KBM-7 (cell line): ENCODE data around the gene PCYT2.

Experiments used
- DNase-seq: peaks from one replicate; pipeline ENCODE4 v3.0.0-alpha.2; 2015
- in situ Hi-C: fragments of 300-500 bp; cut with MboI; formaldehyde crosslinking; loops from 2 replicates; pipeline ENCODE4 v1.14.3; 2020; ENCODE audit warnings: low sequenced_read_pairs, low pct_unique_long_range_greater_than_20kb, mixed read lengths

The PCYT2 gene

DNA sequence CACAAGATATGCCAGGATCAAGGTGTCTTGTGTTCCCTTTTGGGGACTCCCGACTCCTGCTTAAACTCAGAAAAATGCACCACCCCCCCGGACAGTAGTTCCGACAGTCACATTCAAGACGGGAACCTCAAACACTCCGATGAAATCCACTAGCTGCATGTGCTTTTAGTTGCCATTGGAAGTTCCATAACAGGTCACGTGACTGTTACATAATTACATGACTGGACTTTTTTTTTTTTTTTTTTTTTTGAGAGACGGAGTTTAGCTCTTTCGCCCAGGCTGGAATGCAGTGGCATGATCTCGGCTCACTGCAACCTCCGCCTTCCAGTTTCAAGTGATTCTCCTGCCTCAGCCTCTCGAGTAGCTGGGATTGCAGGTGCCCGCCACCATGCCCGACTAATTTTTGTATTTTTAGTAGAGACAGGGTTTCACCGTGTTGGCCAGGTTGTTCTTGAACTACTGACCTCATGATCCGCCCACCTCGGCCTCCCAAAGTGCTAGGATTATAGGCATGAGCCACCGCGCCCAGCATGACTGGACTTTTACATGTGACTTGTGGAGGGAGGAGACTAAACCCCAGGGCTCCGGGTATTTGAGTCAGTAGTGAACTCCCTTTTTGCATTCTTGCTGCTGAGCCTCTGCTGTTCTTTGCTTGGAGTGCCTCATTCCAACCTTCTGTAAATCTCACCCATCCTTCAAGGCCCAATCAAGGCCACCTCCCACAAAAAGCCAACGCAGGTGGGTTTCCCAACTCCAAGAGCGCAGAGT is 5.2 kb upstream of the PCYT2 start:
- in situ Hi-C loops = no loop called here

DNA sequence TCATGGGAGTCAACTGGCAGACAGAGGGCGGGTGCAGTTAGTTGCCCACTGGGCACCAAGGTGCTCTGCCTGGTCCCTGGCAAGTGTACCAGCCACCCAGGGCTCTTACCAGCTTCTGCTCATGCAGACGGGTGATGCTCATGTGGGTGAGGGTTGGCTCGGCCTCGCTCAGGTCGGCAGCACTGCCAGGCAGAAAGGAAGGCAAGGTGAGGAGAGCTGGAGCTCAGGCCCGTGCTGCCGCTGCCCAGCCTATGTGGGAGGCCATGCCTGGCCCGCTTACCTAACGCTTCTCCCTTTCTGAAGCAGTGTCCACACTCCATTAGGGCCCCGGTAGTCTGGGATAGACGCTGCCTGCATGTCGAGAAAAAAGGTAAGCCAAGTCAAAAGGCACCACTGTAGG is 4.1 kb upstream of the PCYT2 start:
- no peak for DNase-seq
- in situ Hi-C loops = no loop called here

More for the DNA sequence above, 5.2 kb upstream of the PCYT2 start:
- DNase-seq = no peak

DNA sequence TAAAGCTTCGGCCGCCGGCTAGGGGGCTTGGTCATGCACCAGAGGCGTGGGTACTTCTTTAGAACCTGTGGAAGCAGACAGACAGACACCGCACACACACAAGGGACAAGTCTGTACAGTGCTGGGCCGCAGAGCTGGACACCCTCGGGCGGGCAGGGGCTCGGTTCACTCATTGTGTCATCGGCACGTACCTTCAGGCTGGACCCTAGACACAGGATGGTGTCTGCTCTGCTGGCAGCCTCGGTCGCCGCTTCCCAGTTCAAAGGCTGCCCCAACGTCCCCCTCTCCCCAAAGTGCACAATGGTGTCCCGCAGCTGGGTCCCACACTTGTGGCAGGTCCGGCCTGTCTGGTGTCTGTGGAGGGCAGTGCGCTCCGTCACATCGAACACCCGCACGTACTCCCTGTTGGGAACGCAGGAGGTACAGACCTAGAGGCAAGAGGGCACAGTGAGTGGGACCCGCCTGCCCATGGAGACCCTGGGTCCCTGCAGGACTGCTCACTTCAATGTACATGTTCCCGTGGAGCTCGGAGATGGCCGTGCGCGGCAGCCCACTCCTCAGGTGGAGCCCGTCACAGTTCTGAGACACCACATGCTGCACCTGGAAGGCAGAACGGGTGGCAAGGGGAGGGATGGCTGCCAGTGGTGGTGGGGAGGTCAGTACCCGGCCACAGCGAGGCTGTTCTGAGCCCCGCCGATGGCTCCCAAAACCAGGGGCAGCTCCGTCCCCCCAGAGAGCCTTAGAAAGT is 3.1 kb upstream of the PCYT2 start:
- no peak for DNase-seq
- in situ Hi-C loops = no loop called here

DNA sequence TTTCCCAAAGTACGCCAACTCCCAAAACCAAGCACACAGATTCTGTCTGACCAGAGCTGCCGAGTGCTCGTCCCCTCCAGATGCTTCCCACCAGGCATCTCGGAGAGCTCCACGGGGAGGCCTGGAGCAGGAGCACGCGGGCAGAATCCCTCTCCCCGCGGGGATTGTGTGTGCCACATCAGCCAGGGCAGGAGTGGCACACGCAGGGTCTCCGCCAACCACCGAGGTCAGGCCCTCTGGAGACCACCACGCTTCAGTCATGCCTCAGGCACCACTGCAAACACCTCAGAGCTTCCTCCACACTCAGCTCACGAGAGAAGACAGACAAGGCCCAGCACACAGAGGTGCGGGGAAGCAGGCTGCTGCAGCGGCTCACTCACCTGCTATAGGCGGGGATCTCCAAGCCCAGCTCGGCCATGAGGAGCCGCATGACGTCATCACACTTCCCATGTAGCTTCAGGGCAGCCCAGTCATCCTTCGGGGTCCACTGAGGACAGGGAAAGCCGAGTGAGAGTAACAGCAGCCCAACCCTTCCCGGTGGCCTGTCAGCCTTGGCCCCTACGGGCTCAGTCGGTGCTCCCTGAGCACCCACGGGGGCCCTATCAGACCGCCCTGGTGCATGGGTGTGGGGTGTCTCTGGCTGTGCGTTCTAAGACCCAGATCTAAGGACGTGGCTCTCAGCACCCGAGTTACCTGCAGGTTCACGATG is 2.3 kb upstream of the PCYT2 start:
- in situ Hi-C loops = no loop called here
- DNase-seq = no peak

DNA sequence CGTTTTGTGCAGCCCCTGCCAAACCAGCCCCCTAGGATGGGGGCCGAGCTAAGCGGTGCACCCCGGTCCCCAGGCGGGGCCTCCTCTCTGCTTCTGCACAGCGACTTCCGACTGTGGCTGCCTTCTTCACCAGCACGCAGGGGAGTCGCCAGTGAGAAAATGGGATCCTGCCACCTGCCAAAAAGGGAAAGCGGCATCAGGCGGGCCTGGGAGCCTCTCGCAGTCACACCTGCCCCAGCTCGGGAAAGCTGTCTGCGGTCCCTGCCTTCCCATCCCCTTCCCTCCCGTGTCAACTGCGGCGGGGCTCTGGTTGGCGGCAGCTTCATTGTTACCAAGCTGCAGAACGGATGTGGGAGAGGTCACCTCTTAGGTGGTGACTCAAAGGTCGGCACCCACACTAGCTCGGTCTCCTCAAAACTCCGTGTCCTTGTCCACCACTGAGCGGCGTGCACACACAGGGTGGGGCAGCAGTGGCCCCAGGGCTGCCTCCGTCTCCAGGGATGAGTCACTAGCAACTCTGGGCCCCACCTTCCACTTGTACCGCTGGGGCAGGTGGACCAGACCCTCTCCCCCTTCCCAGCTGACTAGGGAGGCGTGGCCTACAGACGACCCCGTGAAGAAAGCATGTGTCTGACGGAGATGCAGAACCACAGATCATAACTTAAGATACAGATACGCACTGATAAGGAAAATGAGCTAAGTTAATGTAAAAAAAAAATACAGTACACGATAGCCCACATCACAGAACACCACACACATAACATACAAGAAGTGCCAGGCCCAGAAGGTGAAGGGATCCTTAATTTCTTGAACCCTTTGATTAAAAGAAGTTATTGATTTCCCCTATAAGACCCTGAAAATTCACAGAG is 1.5 kb upstream of the PCYT2 start:
- DNase-seq = no peak

DNA sequence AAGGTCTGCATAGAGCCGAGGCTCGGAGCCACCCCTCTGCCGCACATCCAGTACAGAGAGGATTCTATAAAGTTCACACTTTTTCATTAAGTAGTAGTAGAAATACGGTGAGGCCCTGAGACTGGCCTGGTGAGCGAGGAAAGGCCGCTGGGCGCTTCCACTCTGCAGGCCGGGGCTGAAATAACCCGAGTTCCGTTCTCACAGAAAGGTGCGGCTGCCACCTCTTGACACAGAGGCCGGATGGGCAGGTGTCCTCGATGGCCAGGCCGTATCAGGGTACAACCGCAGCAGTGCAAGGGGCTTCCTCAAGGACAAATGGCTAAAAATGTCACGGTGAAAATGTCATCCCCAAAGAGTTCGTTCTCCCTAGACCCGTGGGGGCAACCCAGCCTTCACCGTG is 770 bp upstream of the PCYT2 start:
- in situ Hi-C loops = no loop called here
- DNase-seq = no peak

More for the DNA sequence above, 1.5 kb upstream of the PCYT2 start:
- in situ Hi-C loops = no loop called here

DNA sequence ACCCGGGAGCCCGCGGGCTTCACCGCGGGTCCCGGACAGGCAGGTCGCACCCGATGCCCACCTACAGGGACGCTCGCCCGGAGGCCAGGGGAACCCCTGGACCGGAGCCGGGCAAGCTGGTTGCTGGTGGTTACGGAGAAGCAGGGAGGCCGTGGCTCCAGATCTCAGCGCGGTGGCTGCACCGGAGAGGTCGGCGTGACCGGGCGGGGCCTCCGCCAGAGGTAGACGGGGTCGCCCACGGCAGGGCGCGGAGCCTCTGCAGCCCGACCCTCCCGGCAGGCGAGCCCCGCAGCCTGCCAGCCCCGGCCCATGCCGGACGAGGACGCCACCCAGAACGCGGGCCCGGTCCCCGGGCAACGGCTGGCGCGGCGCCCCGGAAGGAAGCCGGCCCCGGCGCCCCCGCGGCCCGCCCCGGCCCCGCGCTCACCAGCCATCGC is 341 bp downstream of the PCYT2 start:
- in situ Hi-C loops = no loop called here
- DNase-seq = no peak

DNA sequence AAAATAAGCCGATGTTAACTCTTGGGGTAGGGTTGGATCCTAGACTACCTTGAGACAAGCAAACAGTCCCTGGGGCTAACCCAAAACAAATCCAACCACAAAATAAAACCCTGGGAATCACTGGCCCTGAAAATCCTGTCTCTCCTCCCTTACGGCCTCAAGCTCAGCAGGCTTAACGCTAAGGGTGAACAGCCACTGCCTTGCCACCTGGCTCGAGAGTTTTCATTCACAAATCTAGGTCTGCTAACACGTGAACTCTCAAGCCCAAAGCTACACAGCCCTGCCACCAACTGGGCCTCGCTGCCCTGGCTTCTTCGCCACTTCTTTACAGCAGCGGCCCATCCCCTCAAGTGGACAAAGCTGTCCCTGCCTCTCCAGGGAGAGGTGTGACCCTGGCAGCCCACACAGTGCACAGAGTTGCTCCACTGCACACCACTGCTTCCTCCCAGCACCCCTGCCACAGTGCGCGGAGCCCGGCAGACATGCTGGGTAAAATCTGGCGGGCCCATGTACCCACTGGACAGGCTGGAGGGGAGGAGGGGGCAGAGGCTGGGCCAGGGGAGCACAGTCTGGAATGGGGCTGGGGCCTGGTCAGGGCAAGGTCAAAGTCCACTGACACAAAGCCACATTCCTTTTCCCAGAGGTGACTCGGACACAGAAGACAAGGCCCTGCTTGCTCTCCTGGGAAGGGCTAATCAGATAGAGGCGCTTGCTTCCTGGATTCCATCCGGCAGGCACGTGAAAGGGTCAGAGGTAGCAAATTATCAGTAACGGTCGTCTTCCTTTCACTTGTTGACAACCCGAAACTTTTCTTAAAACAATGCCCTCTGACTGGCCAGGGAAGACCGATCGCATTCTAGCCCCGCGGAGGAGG is 996 bp downstream of the PCYT2 start:
- no peak for DNase-seq
- in situ Hi-C loops = no loop called here

DNA sequence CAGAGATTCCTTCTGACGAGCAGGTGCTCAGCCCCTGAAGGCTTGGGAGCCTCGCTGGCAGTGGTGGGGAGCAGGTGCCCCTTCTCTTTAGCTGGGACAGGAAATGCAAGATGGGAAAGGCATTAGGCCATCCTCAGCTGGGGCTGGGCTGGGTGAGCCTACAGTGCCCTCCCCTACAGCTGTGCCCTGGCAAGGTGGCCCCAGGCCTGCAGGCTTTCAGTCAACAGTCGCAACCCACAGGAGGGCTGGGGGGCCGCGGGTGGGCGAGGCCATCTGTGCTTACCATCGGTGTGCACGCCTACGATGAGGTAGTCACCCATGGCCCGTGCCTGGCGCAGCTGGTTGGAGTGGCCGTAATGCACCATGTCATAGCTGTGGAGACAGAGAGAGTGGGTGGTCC is 2.0 kb downstream of the PCYT2 start:
- in situ Hi-C loops = no loop called here
- no peak for DNase-seq

DNA sequence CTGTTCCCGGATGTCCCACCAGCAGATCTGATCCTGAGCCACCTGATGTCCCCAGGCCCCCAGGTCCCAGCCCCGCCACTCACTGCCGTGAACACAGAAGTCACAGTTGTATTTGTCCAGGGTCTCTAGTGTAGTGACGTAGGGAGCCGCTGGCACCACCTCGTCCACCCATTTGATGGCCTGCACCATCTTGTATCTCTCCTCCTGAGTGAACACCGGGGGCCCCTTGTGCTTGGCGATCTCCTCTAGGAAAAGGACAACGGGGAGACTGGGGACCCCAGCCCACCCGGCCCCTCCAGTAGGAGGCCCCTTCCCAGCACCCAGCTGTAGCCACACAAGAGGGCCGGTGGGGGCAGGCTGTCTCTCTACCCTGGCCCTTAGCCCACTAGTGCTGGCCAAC is 2.4 kb downstream of the PCYT2 start:
- in situ Hi-C loops = no loop called here
- DNase-seq = no peak

DNA sequence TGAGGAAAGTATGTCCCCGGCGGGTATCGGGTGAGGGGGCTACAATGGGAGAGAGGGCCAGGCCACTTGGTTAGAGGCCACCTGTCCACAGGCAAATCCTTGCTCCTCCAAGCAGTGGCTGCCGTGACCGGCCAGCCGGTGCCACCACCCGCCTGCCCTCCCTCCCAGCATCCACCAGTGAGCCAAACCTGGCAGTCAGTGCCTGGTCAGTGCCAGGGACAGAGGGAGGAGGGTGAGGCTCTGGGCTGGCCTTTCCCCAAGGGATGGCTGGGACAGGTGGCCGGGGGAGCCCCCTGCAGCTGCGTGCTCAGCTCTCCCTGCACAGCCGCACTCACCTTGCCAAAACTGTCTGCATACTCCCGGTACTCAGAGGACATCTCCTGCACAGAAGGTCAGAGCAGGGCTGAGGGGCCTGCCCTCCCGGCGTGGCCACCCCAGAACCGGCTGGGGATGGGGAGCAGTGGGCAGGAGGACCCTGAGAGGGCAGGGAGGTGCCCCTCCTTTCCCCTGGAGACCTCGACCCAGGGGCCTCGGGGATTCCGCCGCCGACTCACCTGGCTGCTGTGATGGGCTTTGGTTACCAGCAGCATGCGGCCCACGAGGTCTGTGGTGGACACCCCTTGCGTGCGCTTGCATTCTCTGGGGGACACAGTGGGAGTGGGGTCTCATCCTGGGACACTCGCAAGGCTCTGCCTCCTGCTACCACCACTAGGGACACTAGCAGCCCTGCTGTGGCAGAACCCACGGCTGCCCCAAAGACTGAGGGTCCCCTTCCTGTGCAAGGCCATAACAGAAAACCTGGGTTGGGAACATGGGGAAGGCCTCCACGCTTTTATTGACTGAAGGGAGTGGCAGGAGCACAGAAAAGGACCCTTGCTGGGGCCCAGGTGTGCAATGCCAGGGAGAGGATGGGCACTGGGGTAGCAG is 3.7 kb downstream of the PCYT2 start:
- no peak for DNase-seq
- in situ Hi-C loops = no loop called here

DNA sequence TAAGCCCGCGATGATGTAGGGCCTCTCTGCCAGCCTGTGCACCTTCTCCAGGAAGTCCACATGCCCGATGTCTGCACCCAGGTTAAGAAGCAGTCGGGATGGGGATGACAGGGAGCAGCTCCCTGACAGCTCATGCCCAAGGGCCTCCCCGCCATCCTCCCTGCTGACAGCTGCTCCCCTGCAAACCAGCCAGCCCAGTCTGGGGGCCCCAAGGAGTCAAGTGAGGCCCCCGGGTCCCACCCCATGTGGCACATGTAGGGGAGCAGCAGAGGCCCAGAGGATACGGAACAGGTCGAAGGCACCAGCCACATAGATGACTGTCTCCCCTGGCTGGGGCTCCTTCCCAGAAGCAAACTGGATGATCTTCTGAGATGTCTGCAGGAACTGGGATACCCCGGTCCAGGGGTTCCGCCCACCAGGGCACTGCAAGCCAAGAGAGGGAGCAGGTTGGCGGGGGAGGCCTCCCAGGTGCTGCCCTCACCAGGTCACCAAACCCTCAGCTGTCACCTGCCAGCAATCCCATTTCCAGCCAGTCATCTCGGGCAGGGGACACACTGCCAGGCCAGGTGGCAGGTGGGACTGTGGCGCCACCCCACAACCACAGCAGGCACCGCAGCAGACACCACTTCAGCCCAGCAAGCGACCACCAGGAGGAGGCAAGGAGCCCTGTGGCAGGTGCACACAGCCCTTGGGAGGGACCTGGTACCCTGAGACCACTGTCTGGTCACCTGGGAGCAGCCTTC is 4.6 kb downstream of the PCYT2 start:
- DNase-seq = no peak
- in situ Hi-C loops = no loop called here

DNA sequence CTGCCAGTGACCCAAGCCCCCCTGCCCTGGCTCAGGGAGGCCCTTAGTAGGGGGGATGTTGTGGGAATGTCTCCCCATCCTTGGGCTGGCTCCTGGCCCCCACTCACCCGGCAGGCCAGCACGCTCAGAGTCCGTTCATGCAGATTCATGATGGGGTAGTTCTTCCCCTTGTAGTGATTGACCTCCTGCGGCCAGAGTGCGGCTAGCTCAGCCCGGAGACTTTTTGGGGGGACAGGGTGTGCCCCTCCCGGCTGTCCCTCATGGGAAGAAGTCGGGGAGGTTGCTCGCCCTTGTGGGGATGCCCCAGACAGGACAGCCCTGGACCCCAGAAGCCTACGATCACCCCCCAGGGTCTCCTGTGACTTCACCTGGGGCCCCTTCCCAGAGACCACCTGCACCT is 5.2 kb downstream of the PCYT2 start:
- DNase-seq = no peak
- in situ Hi-C loops = no loop called here

DNA sequence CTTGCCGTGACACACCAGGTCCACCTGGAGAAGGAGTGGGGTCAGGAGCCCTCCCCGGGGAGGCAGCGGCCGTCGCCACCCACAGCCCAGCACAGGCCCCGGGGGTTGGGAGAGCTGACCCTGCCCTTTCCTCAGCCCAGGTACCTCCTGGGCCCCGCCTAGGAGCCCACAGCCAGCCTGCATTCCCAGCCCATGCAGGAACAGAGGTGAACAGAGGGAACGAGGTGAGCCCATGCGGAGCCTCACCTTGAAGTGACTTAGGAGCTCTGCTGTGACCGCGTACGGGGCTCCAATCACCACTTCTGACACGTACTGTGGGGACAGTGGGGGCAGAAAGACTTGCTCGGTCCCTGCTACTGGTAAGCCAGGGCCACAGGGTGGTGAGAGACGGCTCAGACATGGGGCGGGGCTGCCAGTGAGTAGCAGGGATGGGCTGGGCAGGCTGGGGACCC is 5.7 kb downstream of the PCYT2 start:
- no peak for DNase-seq
- in situ Hi-C loops = no loop called here

DNA sequence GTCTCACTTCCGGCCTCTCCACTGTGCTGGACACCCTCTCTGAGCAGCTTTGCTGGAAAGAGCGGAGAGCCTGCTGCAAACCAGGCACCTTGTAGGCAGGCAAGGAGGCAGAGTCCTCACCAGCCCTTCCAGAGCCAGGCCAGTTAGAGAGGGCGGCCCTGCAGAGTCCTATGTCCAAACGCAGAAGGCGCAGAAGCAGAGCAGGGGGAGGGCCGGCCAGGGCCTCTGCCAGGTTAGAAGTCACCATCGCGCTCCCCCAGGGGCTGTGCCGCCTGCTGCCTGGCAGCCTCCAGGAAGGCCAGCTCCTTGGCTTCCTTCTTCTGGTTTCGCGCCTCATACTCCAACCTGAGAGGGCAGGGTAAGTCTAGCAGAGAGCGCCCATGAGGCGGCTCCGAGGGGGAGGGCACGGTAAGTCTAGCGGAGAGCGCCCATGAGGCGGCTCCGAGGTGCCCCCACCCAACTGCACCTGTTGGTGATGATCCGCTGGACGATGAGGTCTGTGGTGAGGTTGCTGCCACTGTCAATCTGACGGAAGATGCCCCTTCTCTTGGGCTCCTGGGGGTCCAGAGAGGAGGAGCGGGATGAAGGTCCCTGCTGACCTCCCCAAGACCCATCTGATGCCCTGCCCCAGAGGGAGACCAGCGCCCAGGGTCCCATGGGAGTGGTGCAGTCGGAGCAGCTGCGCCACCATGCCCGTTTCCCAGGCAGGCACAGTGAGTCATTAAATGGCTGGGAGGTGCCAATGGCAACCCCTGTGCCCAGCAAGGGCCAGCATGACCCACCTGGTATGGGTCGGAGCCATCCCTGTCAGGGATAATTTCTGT is 6.4 kb downstream of the PCYT2 start:
- DNase-seq = no peak
- in situ Hi-C loops = no loop called here
